ENCODE results near the gene ABCA1. TPM values are rescaled to one million over a fixed set of nuclear protein-coding genes. Genes with fewer than 3 reads are reported as not detected.
"Not testable (repeated sequence)": the region's sequence is repeated elsewhere in the genome, so short reads cannot be mapped to it uniquely, and the experiment has no call there.

Gene ABCA1
- total RNA-seq = 27.3 TPM

DNA sequence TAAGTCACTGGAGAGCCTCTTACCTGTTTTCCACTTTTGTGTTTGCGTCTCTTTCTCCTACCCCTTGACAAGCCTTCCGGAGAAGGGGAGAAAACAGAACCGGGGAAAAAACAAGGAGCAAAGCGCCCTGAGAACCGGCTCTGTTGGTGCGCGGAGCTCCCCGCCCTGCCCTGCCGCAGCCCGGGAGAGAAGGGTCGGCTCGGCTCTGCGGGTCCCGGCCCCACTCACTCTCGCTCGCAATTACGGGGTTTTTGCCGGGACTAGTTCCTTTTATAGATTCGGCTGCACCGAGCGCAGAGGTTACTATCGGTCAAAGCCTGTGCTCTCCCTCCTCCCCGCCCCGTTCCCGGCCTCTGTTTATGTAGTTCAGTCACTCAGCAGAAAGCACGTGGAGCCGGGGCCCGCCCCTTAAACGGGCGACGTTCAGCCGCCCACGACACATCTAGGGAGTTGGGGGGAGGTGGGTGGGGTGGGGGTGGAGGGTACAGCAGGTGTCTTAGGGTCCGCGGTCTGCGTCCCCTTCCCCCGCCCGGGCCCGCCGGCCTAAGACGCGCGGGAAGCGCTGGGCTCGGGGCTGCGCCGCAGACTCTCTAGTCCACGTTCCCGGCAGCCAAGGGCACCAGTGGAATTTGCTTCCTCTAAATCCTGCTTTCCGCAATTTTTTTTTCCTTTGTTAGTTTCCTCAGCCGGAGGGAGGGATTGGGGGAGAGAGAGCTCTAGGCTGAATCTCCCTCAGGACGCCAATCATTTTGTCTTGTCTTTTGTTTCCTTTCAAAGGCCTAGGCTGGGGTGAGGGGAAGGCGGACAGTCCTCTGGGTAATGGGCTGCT lies at the start of gene ABCA1:
Gene ABCA1 (minus strand): TSS at position 244 of the 829 bp plus-strand sequence. CDS start 24,476 bp downstream, outside the sequence.
- DNase-seq = peak; percentile 83

DNA sequence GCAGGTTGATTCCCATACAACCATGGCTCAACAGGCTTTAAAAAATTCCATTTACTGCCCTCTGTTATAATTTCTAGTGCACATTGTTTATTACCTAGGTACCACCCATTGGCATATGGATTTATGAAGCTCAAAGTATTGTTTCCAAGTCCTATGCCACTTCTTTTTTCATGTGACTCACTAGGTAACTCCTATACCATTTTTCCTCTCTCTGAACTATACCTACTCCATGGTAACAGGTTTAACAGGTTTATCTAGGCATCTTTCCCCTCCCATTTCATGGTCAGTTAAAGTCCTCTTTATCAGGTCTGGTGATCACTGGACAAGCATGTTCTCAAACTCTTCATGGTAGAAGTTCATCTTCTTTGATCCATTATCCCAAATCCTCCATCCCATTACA lies 49.6 kb upstream of the ABCA1 start:
- no peak for DNase-seq

- DNase-seq = no peak
These were observed 49.2 kb upstream of the ABCA1 start for GRCh38 chr9:104977168-104977567.

DNA sequence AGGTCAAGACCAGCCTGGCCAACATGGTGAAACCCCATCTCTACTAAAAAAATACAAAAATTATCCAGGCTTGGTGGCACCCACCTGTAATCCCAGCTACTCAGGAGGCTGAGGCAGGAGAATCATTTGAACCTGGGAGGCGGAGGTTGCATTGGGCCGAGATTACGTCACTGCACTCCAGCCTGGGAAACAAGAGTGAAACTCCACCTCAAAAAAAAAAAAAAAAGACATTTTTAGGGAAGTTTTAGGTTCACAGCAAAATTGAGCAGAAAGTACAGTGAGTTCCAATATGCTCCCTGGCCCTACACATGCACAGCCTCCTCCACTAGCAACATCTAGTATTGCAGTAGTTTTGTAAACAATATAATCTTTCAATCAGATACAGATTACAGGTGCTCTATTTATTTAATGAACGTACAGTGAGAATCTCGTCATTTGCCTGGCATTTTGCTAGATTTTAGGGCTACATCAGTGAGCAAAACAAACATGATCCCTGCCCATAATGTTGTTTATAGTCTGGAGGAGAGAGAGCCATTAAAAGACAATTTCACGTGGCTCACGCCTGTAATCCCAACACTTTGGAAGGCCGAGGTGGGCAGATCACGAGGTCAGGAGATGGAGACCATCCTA lies 48.1 kb upstream of the ABCA1 start:
- not testable (repeated sequence) for DNase-seq

- no peak for DNase-seq
These were observed 46.4 kb upstream of the ABCA1 start for GRCh38 chr9:104974053-104974962.

DNA sequence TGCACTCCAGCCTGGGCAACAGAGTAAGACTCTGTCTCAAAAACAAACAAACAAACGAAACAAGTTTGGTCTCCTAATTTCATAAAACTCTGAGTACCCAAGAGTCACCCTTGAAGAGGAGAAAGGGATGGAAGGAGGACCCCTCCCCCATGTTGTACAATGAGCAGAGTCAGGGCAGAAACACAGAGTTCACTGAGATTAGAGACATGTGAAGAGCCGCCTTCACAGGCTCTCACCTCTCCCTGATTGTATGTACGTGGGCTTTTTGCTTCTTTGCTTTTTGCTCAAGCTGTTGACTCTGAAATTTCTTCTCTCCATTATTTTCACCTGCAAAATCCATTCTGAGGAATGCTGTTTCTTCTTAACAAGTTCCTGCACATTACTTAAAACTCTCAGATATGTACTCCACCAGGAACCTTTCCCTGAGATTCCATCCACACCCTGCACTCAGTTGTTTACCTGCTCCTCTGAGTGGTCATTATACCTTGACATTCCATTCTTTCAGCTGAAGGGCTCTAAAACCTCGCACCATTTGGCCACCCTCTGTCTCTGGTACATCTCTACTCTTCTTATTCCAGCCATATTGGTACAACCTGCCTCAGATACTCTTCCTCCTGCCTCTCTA lies 44.4 kb upstream of the ABCA1 start:
- DNase-seq = no peak

GRCh38 chr9:104971511-104971910 lies 43.6 kb upstream of the ABCA1 start:
- DNase-seq = no peak

DNA sequence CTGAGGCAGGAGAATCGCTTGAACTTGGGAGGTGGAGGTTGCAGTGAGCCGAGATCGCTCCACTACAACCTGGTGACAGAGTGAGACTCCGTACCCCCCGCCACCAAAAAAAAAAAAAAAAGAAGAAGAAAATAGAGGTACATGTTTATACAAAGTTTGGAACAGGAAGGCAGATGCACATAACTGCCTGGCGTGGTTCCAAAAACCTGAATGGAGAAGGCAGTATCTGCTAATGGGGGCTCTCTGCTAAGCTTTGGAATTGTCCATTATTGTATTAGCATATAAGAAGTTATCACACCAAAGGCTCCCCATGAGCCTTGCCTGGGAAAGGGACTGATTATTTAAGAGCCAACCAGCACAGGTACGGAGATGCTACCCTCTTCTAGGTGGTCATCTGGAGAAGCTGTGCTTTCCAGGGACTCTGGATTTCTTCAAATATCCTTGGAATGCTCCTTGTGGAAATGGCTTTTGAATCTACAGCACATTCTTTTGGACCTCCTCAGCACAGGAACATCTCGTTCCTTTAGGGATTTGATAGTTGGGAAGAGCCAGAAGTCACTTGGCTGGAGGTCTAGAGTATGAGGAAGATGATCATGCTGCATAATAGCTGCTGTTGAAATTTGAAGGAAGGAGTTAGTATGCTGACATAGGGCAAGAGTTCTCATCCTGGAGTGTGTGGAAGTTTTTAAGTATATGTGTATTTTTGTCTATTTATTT lies 42.5 kb upstream of the ABCA1 start:
- DNase-seq = no peak

GRCh38 chr9:104969116-104969515 lies 41.2 kb upstream of the ABCA1 start:
- no peak for DNase-seq

- DNase-seq = peak; percentile 83
These were observed 40.3 kb upstream of the ABCA1 start for GRCh38 chr9:104968025-104968982.

- DNase-seq = no peak
These were observed 35.1 kb upstream of the ABCA1 start for GRCh38 chr9:104963076-104963475.

- DNase-seq = no peak
These were observed 33.9 kb upstream of the ABCA1 start for GRCh38 chr9:104961701-104962359.

DNA sequence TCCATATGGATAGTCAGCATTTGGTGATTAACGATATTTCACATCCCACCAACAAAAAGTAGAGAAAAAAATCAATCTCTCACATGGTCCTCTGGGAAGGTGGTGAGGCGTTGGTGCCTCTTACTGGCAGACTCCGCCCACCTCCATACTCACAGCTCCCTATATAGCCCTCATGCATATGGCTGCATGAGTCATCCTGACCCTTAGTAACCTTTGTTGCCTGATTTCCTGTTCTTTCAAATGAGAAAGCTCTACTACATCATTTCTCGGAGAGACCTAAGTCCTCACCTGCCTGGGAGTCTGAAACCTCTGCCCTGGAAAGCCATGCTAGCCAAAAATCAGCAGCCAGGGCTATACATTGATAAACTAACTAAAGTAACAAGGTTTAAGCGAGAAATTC lies 33.3 kb upstream of the ABCA1 start:
- no peak for DNase-seq

GRCh38 chr9:104960662-104961061 lies 32.7 kb upstream of the ABCA1 start:
- DNase-seq = no peak

DNA sequence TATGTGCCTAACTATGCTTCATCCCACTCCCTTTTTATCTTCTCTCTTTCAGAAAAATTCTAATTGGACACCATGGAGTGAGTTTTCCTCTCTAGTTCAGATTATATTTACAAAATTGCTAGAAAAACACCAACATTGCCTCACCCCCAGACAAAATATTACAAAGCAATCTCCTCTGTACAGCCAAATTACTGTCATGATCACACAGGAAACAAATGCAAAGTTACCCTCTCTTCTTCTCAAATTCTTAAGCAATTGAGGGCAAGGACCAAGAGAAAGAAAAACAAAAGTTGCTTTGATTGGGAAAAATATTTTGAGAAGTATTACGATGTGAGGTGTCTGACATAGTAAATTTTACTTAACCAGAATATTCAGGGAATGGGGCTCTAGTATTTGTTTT lies 30.8 kb upstream of the ABCA1 start:
- no peak for DNase-seq

- not testable (repeated sequence) for DNase-seq
These were observed 30.1 kb upstream of the ABCA1 start for GRCh38 chr9:104958006-104958405.

- no peak for DNase-seq
These were observed 23.5 kb upstream of the ABCA1 start for GRCh38 chr9:104951487-104951886.

DNA sequence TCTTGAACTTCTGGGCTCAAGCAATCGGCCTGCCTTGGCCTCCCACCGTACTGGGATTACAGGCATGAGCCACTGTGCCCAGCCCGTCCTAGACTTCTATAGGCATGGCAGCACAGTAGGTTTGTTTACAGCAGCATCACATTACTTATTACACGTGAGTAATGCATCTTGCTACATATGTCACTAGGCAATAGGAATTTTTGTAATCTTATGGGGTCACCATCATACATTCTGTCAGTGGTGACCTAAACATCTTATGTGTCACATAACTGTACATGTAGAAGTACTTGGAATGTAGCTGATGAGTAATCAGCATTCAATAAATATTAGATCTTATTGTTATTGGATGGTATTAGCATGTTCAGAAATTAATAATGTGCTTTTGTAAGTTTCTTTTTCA lies 22.9 kb upstream of the ABCA1 start:
- DNase-seq = no peak

DNA sequence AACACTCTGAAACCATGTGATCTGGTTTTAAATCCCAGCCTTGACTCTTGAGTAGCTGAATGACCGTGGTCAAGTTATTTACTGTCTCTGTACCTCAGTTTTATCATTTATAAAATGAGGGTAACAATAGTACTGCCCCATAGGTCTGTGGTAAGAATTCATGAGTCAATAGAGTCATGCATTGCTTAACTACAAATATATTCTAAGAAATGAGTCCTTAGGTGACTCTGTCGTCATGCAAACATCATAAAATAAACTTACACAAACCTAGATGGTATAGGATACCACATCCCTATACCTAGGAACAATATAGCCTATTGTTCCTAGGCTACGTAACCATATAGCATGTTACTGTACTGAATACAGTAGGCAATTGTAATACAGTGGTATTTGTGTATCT lies 20.3 kb upstream of the ABCA1 start:
- no peak for DNase-seq

DNA sequence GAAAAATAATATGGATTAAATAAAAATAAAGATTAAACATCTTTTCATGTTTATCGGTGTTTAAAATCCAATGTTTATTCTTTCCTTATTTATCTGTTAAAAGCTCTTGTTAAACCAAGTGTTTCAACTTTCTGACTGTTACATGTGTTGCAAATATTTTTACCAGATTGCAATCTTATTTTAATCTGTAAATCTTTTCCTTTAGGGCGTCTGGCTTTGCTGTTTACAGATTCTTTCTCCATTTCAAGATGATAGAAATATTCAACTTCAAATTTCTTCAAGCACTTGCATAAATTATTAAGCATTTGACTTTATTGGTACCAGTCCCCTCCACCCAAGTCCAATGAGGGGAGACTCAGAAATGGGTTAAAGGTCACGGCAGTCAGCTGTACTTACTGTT lies 16.9 kb upstream of the ABCA1 start:
- no peak for DNase-seq
